HepG2 (cell line): ENCODE measurements around the gene AMBRA1. TPM values are rescaled to one million over a fixed set of nuclear protein-coding genes. Genes with fewer than 3 reads are reported as not detected.

ENCODE experiments used
- microRNA-seq: library from miRNA; unstranded; fragments of <30 nt; microRNA quantifications from one replicate; pipeline ENCODE4, GENCODE V29; 2020
- polyA plus RNA-seq, 8 experiments: library from polyadenylated mRNA; depleted of rRNA in 3 of 8; stranded (reverse) in 7 of 8; unstranded in 1 of 8; fragments of >200 nt; fragmentation: Illumina TruSeq in 4 of 8; extraction: Trizol in 4 of 8; gene quantifications; 2 replicates each; pipeline versions ENCODE4 v1.2.1 to v1.2.3, GENCODE V29; 2011 to 2016; ENCODE audit warnings: low read depth in 4 of 8, missing spikeins in 1 of 8, mixed read lengths in 1 of 8; ENCODE audit not compliant: insufficient read depth in 1 of 8
- small RNA-seq, 3 experiments: library from RNA; depleted of rRNA; stranded (forward); fragments of <200 nt; gene quantifications; one replicate each; pipeline ENCODE3, GENCODE V24; 2012; ENCODE audit warnings: low read depth in 2 of 3, low replicate concordance in 1 of 3; ENCODE audit not compliant: insufficient read length in 3 of 3, insufficient read depth in 2 of 3
- total RNA-seq, 5 experiments: library from RNA; depleted of rRNA; stranded (reverse); fragments of >200 nt; fragmentation: Illumina TruSeq; extraction: Trizol; gene quantifications; 2 replicates each; pipeline ENCODE4 v1.2.3, GENCODE V29; 2016; ENCODE audit warnings: low read depth in 1 of 5

AMBRA1 gene
- total and polyA plus RNA-seq, 2 of the 13 experiments (the other 11 are each of a cell fraction or from before 2014, with no cell fraction given) = 15.7 to 26.0 TPM

Small RNA genes lying within 50 kb of the gene (microRNA-seq; reads per million reads assigned to microRNA genes)
- gene MIR3160-1 (not detected), gene MIR3160-2 (not detected), gene MIR4688 (not detected)

Small RNA genes lying within 50 kb of the gene (small RNA-seq; reads per million reads assigned to genes)
- gene MIR3160-1 = 0 reads per million in 3 experiments
- 0 to 0.10 (median 0) reads per million in 3 experiments for gene MIR4688

Other genes starting within 250 kb of the AMBRA1 start
- gene DGKZ, start 246.6 kb downstream of the AMBRA1 start, total RNA-seq (2016; rRNA removed; fragmentation: Illumina TruSeq; extraction: Trizol) = 14.6 and 20.7 TPM in 2 replicates
- gene DGKZ, start 246.6 kb downstream of the AMBRA1 start, polyA plus RNA-seq (2011; rRNA removed) = 15.8 and 17.6 TPM in 2 replicates
- 149 and 312 TPM in 2 replicates for gene MDK, start 212.4 kb downstream of the AMBRA1 start, total RNA-seq (2016; rRNA removed; fragmentation: Illumina TruSeq; extraction: Trizol)
- 355 and 407 TPM in 2 replicates for gene MDK, start 212.4 kb downstream of the AMBRA1 start, polyA plus RNA-seq (2011; rRNA removed)
- 0.13 TPM in 1 of 2 replicates, not detected in the other for gene CHRM4, start 202.2 kb downstream of the AMBRA1 start, total RNA-seq (2016; rRNA removed; fragmentation: Illumina TruSeq; extraction: Trizol)
- gene CHRM4, start 202.2 kb downstream of the AMBRA1 start, polyA plus RNA-seq (2011; rRNA removed) = 0.21 and 0.22 TPM in 2 replicates
- 4.8 and 6.9 TPM in 2 replicates for gene HARBI1, start 23.2 kb upstream of the AMBRA1 start, total RNA-seq (2016; rRNA removed; fragmentation: Illumina TruSeq; extraction: Trizol)
- 2.5 and 3.0 TPM in 2 replicates for gene HARBI1, start 23.2 kb upstream of the AMBRA1 start, polyA plus RNA-seq (2011; rRNA removed)
- 55.0 and 61.8 TPM in 2 replicates for gene ATG13, start 23.5 kb upstream of the AMBRA1 start, total RNA-seq (2016; rRNA removed; fragmentation: Illumina TruSeq; extraction: Trizol)
- 76.3 and 77.3 TPM in 2 replicates for gene ATG13, start 23.5 kb upstream of the AMBRA1 start, polyA plus RNA-seq (2011; rRNA removed)
- 18.6 and 22.4 TPM in 2 replicates for gene ARHGAP1, start 106.6 kb upstream of the AMBRA1 start, total RNA-seq (2016; rRNA removed; fragmentation: Illumina TruSeq; extraction: Trizol)
- 30.3 and 30.7 TPM in 2 replicates for gene ARHGAP1, start 106.6 kb upstream of the AMBRA1 start, polyA plus RNA-seq (2011; rRNA removed)
- gene ZNF408, start 107.0 kb upstream of the AMBRA1 start, total RNA-seq (2016; rRNA removed; fragmentation: Illumina TruSeq; extraction: Trizol) = 8.3 and 12.5 TPM in 2 replicates
- 11.2 and 15.6 TPM in 2 replicates for gene ZNF408, start 107.0 kb upstream of the AMBRA1 start, polyA plus RNA-seq (2011; rRNA removed)
- 110 and 330 TPM in 2 replicates for gene F2, start 125.2 kb upstream of the AMBRA1 start, total RNA-seq (2016; rRNA removed; fragmentation: Illumina TruSeq; extraction: Trizol)
- 801 and 1,074 TPM in 2 replicates for gene F2, start 125.2 kb upstream of the AMBRA1 start, polyA plus RNA-seq (2011; rRNA removed)